Measurements from ENCODE around the gene PRIMPOL.
A peak's percentile ranks its signal among the peaks of the same experiment; 100 is the strongest.
"Not testable (repeated sequence)": the region's sequence is repeated elsewhere in the genome, so short reads cannot be mapped to it uniquely, and the experiment has no call there.

Gene PRIMPOL, protein sequence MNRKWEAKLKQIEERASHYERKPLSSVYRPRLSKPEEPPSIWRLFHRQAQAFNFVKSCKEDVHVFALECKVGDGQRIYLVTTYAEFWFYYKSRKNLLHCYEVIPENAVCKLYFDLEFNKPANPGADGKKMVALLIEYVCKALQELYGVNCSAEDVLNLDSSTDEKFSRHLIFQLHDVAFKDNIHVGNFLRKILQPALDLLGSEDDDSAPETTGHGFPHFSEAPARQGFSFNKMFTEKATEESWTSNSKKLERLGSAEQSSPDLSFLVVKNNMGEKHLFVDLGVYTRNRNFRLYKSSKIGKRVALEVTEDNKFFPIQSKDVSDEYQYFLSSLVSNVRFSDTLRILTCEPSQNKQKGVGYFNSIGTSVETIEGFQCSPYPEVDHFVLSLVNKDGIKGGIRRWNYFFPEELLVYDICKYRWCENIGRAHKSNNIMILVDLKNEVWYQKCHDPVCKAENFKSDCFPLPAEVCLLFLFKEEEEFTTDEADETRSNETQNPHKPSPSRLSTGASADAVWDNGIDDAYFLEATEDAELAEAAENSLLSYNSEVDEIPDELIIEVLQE

DNA sequence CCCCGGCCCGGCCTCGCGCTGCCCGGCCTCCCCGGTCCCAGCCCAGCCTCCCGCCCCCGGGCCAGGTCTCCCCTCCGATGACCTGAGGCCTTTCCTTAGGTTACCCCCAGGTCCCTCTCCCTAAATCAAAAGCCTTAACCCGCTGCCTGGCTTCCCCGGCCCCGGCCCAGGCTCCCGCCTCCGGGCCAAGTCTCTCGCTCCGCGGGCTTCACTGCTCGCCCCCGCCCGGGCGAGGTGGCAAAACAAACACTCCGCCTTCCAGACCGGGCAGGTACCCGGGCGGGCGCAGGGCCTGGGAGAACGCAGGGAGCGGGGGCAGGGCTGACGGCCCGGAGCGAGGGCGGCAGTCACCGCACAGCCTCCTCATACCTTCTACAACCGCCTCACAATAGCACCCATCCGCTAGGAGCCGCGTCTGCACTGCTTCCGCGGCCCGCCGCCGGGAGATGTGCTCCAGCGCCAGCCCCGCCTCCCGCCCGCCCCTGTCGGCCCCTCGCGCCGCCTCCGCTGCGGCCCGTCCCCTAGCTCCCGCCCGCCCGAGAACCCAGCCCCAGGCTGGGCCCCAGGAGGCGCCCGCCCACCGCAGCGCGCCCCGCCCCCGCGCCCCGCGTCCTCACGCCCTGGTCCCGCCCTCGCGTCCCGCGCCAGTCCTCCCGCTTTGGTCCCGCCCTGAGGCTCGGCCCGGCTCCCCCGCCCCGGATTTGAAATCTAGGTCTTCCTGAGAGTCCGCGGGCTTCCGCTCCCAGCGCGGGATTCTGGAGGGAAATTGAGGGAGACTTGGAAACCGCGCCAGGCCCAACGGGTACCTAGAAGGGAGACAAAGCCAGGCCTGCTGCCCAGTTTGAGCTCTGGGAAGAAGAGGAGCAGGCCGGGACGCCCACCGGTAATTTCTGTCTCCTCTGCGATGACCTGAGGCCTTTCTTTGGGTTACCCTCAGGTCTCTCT lies at the start of gene PRIMPOL, which contains the start of gene CASP3:
Gene PRIMPOL (plus strand): TSS at position 713 of the 945 bp plus-strand sequence. CDS start 7,403 bp downstream, outside the sequence.
Gene CASP3 (minus strand): TSS at position 422 of the 945 bp plus-strand sequence. CDS start 10,994 bp downstream, outside the sequence.
- TF ChIP-seq, protein P1, sequence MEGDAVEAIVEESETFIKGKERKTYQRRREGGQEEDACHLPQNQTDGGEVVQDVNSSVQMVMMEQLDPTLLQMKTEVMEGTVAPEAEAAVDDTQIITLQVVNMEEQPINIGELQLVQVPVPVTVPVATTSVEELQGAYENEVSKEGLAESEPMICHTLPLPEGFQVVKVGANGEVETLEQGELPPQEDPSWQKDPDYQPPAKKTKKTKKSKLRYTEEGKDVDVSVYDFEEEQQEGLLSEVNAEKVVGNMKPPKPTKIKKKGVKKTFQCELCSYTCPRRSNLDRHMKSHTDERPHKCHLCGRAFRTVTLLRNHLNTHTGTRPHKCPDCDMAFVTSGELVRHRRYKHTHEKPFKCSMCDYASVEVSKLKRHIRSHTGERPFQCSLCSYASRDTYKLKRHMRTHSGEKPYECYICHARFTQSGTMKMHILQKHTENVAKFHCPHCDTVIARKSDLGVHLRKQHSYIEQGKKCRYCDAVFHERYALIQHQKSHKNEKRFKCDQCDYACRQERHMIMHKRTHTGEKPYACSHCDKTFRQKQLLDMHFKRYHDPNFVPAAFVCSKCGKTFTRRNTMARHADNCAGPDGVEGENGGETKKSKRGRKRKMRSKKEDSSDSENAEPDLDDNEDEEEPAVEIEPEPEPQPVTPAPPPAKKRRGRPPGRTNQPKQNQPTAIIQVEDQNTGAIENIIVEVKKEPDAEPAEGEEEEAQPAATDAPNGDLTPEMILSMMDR (IDR thresholded peaks at IDR 0.05; ENCODE audit: control insufficient read depth, insufficient read depth, low read depth, low read length, missing control alignments), result peak; percentile 20
- peak; percentile 76 for DNase-seq (ENCODE audit: low read depth)
- peak within 1 kb of the TSS; percentile 84 for H3K4me3 ChIP-seq (ENCODE audit: control insufficient read depth, low read depth, low read length)

DNA sequence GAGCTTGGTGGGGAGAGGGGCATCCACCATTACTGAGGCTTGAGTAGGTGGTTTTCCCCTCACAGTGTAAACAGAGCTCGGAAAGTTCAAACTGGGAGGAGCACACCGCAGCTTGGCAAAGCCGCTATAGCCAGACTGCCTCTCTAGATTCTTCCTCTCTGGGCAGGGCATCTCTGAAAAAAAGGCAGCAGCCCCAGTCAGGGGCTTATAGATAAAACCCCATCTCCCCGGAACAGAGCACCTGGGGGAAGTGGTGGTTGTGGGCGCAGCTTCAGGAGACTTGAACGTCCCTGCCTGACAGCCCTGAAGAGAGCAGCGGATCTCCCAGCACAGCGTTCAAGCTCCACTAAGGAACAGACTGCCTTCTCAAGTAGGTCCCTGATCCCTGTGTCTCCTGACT lies 48.6 kb upstream of the PRIMPOL start:
- H3K4me3 ChIP-seq (ENCODE audit: control insufficient read depth, low read depth, low read length); DNase-seq (ENCODE audit: low read depth): not testable (repeated sequence)

DNA sequence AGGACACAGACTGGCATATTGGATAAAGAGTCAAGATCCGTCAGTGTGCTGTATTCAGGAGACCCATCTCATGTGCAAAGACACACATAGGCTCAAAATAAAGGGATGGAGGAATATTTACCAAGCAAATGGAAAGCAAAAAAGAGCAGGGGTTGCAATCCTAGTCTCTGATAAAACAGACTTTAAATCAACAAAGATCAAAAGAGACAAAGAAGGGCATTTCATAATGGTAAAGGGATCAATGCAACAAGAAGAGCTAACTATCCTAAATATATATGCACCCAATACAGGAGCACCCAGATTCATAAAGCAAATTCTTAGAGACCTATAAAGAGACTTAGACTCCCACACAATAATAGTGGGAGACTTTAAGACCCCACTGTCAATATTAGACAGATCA lies 46.7 kb upstream of the PRIMPOL start:
- H3K4me3 ChIP-seq (ENCODE audit: control insufficient read depth, low read depth, low read length); DNase-seq (ENCODE audit: low read depth): not testable (repeated sequence)

DNA sequence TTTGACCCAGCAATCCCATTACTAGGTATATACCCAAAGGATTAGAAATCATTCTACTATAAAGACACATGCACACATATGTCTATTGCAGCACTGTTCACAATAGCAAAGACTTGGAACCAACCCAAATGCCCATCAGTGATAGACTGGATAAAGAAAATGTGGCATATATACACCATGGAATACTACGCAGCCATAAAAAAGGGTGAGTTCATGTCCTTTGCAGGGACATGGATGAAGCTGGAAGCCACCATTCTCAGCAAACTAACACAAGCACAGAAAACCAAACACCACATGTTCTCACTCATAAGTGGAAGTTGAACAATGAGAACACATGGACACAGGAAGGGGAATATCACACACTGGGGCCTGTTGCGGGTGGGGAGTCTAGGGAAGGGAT lies 42.1 kb upstream of the PRIMPOL start:
- not testable (repeated sequence) for H3K4me3 ChIP-seq (ENCODE audit: control insufficient read depth, low read depth, low read length); DNase-seq (ENCODE audit: low read depth)

DNA sequence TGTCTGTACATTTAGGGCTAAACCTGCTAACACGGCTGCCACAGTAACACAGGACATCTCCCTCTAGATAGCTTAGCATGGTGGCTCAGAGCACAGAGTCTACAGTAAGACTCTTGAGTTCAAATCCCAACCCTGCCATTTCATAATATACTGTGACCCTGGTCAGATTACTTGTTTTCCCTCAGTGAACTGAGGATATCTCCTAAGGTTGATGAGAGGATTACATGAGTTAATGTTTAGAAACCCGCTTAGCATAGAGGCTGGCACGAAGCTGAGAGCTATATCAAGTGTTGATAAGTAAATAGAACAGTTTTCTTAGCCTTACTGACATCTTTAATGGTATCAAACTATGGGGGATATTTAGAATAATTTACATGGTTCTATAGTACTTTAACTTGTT lies 37.5 kb upstream of the PRIMPOL start:
- no peak for DNase-seq (ENCODE audit: low read depth)
- no peak overlapping the region for H3K4me3 ChIP-seq (ENCODE audit: control insufficient read depth, low read depth, low read length)
- TF ChIP-seq, protein P1 (IDR thresholded peaks at IDR 0.05; ENCODE audit: control insufficient read depth, insufficient read depth, low read depth, low read length, missing control alignments), result no peak

DNA sequence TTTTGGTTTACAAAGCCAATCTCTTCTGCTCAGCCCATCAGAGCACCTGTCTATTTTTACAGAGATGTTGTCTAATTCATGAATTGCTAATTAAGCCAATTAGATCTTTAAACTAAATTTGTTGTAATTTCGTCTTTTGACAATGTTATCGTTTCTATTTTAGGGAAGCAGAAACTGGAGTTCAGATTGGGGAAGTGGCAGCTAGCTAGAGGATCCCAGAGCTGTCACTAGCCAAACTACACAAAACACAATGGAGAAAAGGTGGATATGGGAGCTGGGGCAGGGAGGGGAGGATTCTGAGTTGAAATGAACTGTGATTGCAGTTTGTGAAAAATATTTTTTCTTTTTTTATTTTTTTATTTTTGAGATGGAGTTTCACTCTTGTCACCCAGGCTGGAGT lies 36.1 kb upstream of the PRIMPOL start:
- TF ChIP-seq, protein P1 (IDR thresholded peaks at IDR 0.05; ENCODE audit: control insufficient read depth, insufficient read depth, low read depth, low read length, missing control alignments), result no peak
- no peak for DNase-seq (ENCODE audit: low read depth)
- no peak overlapping the region for H3K4me3 ChIP-seq (ENCODE audit: control insufficient read depth, low read depth, low read length)

DNA sequence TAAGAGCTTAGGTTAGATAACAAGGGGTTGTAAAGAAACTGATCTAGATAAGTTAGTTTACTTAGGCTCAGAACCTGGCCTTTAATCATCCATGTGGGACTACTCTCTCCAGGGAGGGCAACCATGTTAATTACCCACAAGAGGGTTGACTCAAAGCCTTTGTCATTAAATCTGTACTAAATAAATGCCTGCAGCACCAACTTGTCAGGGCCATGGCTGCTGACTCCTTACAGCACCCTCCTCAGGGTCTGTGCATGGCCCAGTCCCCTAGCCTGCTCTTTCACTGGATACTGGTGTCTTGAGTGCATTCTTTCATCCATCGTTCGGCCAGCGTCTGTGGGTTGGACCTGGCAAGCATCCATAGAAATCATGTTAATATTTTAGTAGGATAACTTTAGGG lies 35.0 kb upstream of the PRIMPOL start:
- no peak overlapping the region for H3K4me3 ChIP-seq (ENCODE audit: control insufficient read depth, low read depth, low read length)
- TF ChIP-seq, protein P1 (IDR thresholded peaks at IDR 0.05; ENCODE audit: control insufficient read depth, insufficient read depth, low read depth, low read length, missing control alignments), result no peak
- no peak for DNase-seq (ENCODE audit: low read depth)

DNA sequence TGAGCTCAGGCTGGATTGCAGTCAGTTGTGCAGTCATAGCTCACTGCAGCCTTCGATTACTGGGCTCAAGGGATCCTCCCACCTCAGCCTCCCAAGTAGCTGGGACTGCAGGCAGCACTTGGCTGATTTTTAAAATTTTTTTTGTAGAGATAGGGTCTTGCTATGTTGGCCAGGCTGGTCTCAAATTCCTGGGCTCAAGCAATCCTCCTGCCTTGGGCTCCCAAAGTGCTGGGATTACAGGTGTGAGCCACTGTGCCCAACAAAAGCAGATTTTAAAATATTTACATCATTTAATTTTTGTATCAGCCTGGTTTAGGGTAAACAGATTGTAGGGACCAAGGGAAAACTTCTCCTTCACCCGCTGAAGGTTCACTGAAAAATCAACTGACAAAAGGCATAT lies 33.4 kb upstream of the PRIMPOL start:
- not testable (repeated sequence) for DNase-seq (ENCODE audit: low read depth); H3K4me3 ChIP-seq (ENCODE audit: control insufficient read depth, low read depth, low read length)

Measured in AG09309 (cell line).